Right lobe of liver (tissue), 4 donors: ENCODE results near the gene KLRG1.

Experiments used
- POLR2A ChIP-seq: fragments of 450-650 bp; IDR thresholded peaks from one replicate; pipeline ENCODE4 v1.6.1; 2017; ENCODE audit warnings: antibody characterized with exemption, mild to moderate bottlenecking
- TF ChIP-seq, protein P1 (sequence below), 4 donors: fragments of 200-600 bp in 3 of 4; fragments of 450-650 bp in 1 of 4; IDR thresholded peaks; one replicate each; pipeline versions ENCODE4 v1.5.1 to v1.8.0; 2016 to 2022; ENCODE audit warnings: antibody characterized with exemption in 4 of 4, mild to moderate bottlenecking in 2 of 4
- donor health status: DM: no; HTN: no; CAD: no.
- donor health status: DM: no; HTN: no; CAD: no.
- donor health status: DM: no; HTN: yes; CAD: no.

DNA sequence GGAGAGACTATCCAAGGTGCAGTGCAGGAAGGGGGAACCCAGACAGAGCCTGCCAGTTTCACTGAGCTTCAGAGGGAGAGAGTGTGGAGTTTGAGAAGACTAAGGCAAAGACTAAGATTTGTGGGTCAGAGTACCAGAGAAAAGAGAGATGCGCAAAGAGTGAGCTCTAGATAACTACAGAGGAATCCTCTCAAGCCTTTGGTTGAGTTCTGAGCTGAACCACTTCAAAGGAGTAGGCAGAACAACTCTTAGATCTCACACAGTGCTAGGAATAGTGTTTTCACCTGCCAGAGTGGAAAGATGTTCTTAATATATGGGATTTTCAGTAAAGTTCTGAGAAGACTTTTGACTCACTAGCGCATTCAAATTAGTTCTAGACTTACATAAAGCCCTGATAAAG, 29.2 kb upstream of the KLRG1 start:
- TF ChIP-seq, protein P1, sequence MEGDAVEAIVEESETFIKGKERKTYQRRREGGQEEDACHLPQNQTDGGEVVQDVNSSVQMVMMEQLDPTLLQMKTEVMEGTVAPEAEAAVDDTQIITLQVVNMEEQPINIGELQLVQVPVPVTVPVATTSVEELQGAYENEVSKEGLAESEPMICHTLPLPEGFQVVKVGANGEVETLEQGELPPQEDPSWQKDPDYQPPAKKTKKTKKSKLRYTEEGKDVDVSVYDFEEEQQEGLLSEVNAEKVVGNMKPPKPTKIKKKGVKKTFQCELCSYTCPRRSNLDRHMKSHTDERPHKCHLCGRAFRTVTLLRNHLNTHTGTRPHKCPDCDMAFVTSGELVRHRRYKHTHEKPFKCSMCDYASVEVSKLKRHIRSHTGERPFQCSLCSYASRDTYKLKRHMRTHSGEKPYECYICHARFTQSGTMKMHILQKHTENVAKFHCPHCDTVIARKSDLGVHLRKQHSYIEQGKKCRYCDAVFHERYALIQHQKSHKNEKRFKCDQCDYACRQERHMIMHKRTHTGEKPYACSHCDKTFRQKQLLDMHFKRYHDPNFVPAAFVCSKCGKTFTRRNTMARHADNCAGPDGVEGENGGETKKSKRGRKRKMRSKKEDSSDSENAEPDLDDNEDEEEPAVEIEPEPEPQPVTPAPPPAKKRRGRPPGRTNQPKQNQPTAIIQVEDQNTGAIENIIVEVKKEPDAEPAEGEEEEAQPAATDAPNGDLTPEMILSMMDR (IDR thresholded peaks at IDR 0.05) = no peak
- TF ChIP-seq POLR2A = no peak
